Mucosa of descending colon (tissue), 3 donors: ENCODE data around the gene ERC2. TPM values are rescaled to one million over a fixed set of nuclear protein-coding genes. Genes with fewer than 3 reads are reported as not detected.
A peak's percentile ranks its signal among the peaks of the same experiment; 100 is the strongest.

Experiments
- ATAC-seq: fragments of 200-7000 bp; cut with Tn5 transposase; one replicate; pipeline ENCODE4 v1.9.1; 2020; ENCODE audit warnings: mild to moderate bottlenecking, moderate library complexity
- DNase-seq, 3 donors: peaks; one replicate each; pipeline ENCODE4 v3.0.0-alpha.2; 2020
- H3K36me3 ChIP-seq: fragments of 200-600 bp; one replicate; pipeline ENCODE4 v1.8.0; 2021; ENCODE audit warnings: low read depth, mild to moderate bottlenecking
- H3K4me1 ChIP-seq: fragments of 200-600 bp; one replicate; pipeline ENCODE4 v1.8.0; 2021; ENCODE audit warnings: low read depth, mild to moderate bottlenecking
- H3K4me3 ChIP-seq: fragments of 200-600 bp; one replicate; pipeline ENCODE4 v1.8.0; 2021; ENCODE audit warnings: mild to moderate bottlenecking
- H3K9me3 ChIP-seq: fragments of 200-600 bp; one replicate; pipeline ENCODE4 v1.8.0; 2021; ENCODE audit warnings: mild to moderate bottlenecking
- CTCF ChIP-seq: fragments of 200-600 bp; IDR thresholded peaks from one replicate; pipeline ENCODE4 v1.8.0; 2022; ENCODE audit warnings: antibody characterized with exemption, mild to moderate bottlenecking
- intact Hi-C, 2 donors: fragments of 100-400 bp; cut with DNase I in 1 of 2; cut with micrococcal nuclease in 1 of 2; formaldehyde crosslinking; loops; one replicate each; pipeline versions ENCODE4 v1.11.0 to v1.11.1; 2022; cut with DNase I, micrococcal nuclease
- total RNA-seq, 3 donors: library from RNA; stranded (reverse); fragmentation: NEBNext Ultra II Directional in 2 of 3; extraction: Animal tissue kit (Norgen Biotek cat#: 25700) in 2 of 3; gene quantifications; one replicate each; pipeline versions ENCODE4 v1.2.1 to v1.2.4, GENCODE V29; 2021 to 2023
- donor health status: DM: no; HTN: no; CAD: no; lungs with moderate emphysema.
- donor health status: DM: no; HTN: no; CAD: no.
- donor health status: DM: no; HTN: yes; CAD: no.

The ERC2 gene
- total RNA-seq, 3 donors from 2014 or later = 0.06 to 1.8 (median 0.43) TPM

GRCh38 chr3:55782351-55782750, 685.9 kb downstream of the ERC2 start:
- DNase-seq = peak in 1 of 3 donors; percentile 17
- Histone ChIP-seq H3K4me3 (no peak overlapping the region), H3K9me3 (no peaks in the 10 kb centered on the region), H3K4me1 (no peaks in the 10 kb centered on the region), H3K36me3 (no peaks in the 10 kb centered on the region)
- intact Hi-C loops = no loop called here
- no peak for TF ChIP-seq CTCF
- ATAC-seq = peak; percentile 80

GRCh38 chr3:55780913-55781312, 687.4 kb downstream of the ERC2 start:
- H3K9me3 ChIP-seq = no peaks in the 10 kb centered on the region
- no peaks in the 10 kb centered on the region for H3K4me1 ChIP-seq
- ATAC-seq (no peak), DNase-seq (no peak)
- no peaks in the 10 kb centered on the region for H3K36me3 ChIP-seq
- no peak for TF ChIP-seq CTCF
- intact Hi-C loops = no loop called here
- H3K4me3 ChIP-seq = no peak overlapping the region

GRCh38 chr3:55779543-55779942, 688.7 kb downstream of the ERC2 start:
- no peaks in the 10 kb centered on the region for H3K36me3 ChIP-seq
- H3K4me1 ChIP-seq = no peaks in the 10 kb centered on the region
- DNase-seq (no peak), ATAC-seq (no peak)
- intact Hi-C loops = no loop called here
- TF ChIP-seq CTCF = no peak
- no peaks in the 10 kb centered on the region for H3K9me3 ChIP-seq
- H3K4me3 ChIP-seq = no peak overlapping the region

- Histone ChIP-seq H3K36me3 (no peaks in the 10 kb centered on the region), H3K4me3 (no peak overlapping the region), H3K4me1 (no peaks in the 10 kb centered on the region), H3K9me3 (no peaks in the 10 kb centered on the region)
- intact Hi-C loops = no loop called here
- DNase-seq = no peak
- no peak for TF ChIP-seq CTCF
- no peak for ATAC-seq
These were observed 692.7 kb downstream of the ERC2 start for GRCh38 chr3:55775366-55776154.

GRCh38 chr3:55774856-55775255, 693.4 kb downstream of the ERC2 start:
- intact Hi-C loops = no loop called here
- no peak for TF ChIP-seq CTCF
- Histone ChIP-seq H3K4me3 (no peak overlapping the region), H3K36me3 (no peaks in the 10 kb centered on the region), H3K4me1 (no peaks in the 10 kb centered on the region), H3K9me3 (no peaks in the 10 kb centered on the region)
- no peak for ATAC-seq
- no peak for DNase-seq
